Measurements from ENCODE around the gene RCL1.

DNA sequence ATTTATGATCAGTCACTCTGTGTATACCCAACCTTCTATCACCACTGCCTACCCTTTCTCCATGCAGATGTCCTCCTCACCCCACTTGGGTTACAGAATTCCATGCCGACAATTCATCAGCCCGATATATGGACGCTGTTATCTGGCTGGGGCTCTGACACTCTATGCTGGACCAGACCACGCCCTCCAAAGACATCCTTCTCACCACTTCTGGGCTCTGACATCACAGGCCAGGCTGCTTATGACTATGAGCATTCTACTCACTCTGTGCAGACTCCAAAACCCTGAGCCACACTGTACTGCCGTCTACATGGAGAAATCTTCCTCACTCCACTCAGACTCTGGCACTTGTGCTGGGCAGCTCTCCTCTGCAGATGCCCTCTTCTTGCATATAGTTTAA, 44.1 kb upstream of the RCL1 start:
- TF ChIP-seq ZNF317 (CRISPR knock-in tag; IDR thresholded peaks at IDR 0.05) (no peak), MTF1 (CRISPR knock-in tag; IDR thresholded peaks at IDR 0.05) (no peak), GATA4 (IDR thresholded peaks at IDR 0.05; ENCODE audit: borderline replicate concordance, low read depth) (no peak), ZNF549 (CRISPR knock-in tag; IDR thresholded peaks at IDR 0.05) (no peak), HNRNPUL1 (IDR thresholded peaks at IDR 0.05; ENCODE audit: low read depth, low read length) (no peak)
- TF ChIP-seq, protein P1, sequence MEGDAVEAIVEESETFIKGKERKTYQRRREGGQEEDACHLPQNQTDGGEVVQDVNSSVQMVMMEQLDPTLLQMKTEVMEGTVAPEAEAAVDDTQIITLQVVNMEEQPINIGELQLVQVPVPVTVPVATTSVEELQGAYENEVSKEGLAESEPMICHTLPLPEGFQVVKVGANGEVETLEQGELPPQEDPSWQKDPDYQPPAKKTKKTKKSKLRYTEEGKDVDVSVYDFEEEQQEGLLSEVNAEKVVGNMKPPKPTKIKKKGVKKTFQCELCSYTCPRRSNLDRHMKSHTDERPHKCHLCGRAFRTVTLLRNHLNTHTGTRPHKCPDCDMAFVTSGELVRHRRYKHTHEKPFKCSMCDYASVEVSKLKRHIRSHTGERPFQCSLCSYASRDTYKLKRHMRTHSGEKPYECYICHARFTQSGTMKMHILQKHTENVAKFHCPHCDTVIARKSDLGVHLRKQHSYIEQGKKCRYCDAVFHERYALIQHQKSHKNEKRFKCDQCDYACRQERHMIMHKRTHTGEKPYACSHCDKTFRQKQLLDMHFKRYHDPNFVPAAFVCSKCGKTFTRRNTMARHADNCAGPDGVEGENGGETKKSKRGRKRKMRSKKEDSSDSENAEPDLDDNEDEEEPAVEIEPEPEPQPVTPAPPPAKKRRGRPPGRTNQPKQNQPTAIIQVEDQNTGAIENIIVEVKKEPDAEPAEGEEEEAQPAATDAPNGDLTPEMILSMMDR (CRISPR knock-in tag; IDR thresholded peaks at IDR 0.05) = no peak
- TF ChIP-seq, protein P2, sequence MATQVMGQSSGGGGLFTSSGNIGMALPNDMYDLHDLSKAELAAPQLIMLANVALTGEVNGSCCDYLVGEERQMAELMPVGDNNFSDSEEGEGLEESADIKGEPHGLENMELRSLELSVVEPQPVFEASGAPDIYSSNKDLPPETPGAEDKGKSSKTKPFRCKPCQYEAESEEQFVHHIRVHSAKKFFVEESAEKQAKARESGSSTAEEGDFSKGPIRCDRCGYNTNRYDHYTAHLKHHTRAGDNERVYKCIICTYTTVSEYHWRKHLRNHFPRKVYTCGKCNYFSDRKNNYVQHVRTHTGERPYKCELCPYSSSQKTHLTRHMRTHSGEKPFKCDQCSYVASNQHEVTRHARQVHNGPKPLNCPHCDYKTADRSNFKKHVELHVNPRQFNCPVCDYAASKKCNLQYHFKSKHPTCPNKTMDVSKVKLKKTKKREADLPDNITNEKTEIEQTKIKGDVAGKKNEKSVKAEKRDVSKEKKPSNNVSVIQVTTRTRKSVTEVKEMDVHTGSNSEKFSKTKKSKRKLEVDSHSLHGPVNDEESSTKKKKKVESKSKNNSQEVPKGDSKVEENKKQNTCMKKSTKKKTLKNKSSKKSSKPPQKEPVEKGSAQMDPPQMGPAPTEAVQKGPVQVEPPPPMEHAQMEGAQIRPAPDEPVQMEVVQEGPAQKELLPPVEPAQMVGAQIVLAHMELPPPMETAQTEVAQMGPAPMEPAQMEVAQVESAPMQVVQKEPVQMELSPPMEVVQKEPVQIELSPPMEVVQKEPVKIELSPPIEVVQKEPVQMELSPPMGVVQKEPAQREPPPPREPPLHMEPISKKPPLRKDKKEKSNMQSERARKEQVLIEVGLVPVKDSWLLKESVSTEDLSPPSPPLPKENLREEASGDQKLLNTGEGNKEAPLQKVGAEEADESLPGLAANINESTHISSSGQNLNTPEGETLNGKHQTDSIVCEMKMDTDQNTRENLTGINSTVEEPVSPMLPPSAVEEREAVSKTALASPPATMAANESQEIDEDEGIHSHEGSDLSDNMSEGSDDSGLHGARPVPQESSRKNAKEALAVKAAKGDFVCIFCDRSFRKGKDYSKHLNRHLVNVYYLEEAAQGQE (IDR thresholded peaks at IDR 0.05; ENCODE audit: borderline replicate concordance in 1 of 2, low read depth in 1 of 2, low read length in 2 of 2) = no peak

All from HepG2 (cell line).